HG02571 (cell line): ENCODE data around the gene LSM8.
"Not testable (repeated sequence)": the region's sequence is repeated elsewhere in the genome, so short reads cannot be mapped to it uniquely, and the experiment has no call there.

Experiments
- ATAC-seq: cut with Tn5 transposase; IDR thresholded peaks from one replicate; pipeline ENCODE4 v1.9.1; 2021; ENCODE audit warnings: mild to moderate bottlenecking, moderate library complexity; ENCODE audit not compliant: unreplicated experiment

Gene LSM8

GRCh38 chr7:118183786-118184564 is at the start of gene LSM8:
Gene LSM8 (plus strand): TSS chr7:118184164. CDS start chr7:118184224, 60 bp downstream.
- ATAC-seq, result peak; percentile 98

GRCh38 chr7:118134420-118134819 is 49.5 kb upstream of the LSM8 start:
- not testable (repeated sequence) for ATAC-seq

- ATAC-seq, result no peak
These were observed 43.5 kb upstream of the LSM8 start for GRCh38 chr7:118140468-118140867.

- no peak for ATAC-seq
These were observed 42.0 kb upstream of the LSM8 start for GRCh38 chr7:118142012-118142411.

- no peak for ATAC-seq
These were observed 35.0 kb upstream of the LSM8 start for GRCh38 chr7:118148930-118149329.

GRCh38 chr7:118149394-118149793 is 34.6 kb upstream of the LSM8 start:
- ATAC-seq, result no peak

- ATAC-seq, result no peak
These were observed 32.3 kb upstream of the LSM8 start for GRCh38 chr7:118151671-118152070.

- no peak for ATAC-seq
These were observed 31.8 kb upstream of the LSM8 start for GRCh38 chr7:118152149-118152548.

GRCh38 chr7:118152654-118153053 is 31.3 kb upstream of the LSM8 start:
- ATAC-seq, result no peak

GRCh38 chr7:118153551-118154177 is 30.3 kb upstream of the LSM8 start:
- ATAC-seq, result no peak

- no peak for ATAC-seq
These were observed 25.2 kb upstream of the LSM8 start for GRCh38 chr7:118158766-118159165.

GRCh38 chr7:118169146-118169545 is 14.8 kb upstream of the LSM8 start:
- no peak for ATAC-seq

- ATAC-seq, result no peak
These were observed 8.2 kb upstream of the LSM8 start for GRCh38 chr7:118175740-118176139.

GRCh38 chr7:118179191-118179590 is 4.8 kb upstream of the LSM8 start:
- no peak for ATAC-seq

- no peak for ATAC-seq
These were observed 1.2 kb upstream of the LSM8 start for GRCh38 chr7:118182593-118183427.

- ATAC-seq, result peak; percentile 4
These were observed 557 bp upstream of the LSM8 start for GRCh38 chr7:118183428-118183785.

GRCh38 chr7:118184565-118184940 is 589 bp downstream of the LSM8 start:
- no peak for ATAC-seq

GRCh38 chr7:118185163-118185860 is 1.3 kb downstream of the LSM8 start:
- no peak for ATAC-seq

- ATAC-seq, result no peak
These were observed 2.5 kb downstream of the LSM8 start for GRCh38 chr7:118186501-118186900.

GRCh38 chr7:118194571-118194970 is 10.6 kb downstream of the LSM8 start:
- no peak for ATAC-seq

GRCh38 chr7:118195837-118196474 is 12.0 kb downstream of the LSM8 start:
- no peak for ATAC-seq
